Measurements from ENCODE around the gene P2RX4. TPM values are rescaled to one million over a fixed set of nuclear protein-coding genes. Genes with fewer than 3 reads are reported as not detected.

P2RX4 gene
- total RNA-seq, 4 donors from 2014 or later = 42.9 to 248 (median 154) TPM

DNA sequence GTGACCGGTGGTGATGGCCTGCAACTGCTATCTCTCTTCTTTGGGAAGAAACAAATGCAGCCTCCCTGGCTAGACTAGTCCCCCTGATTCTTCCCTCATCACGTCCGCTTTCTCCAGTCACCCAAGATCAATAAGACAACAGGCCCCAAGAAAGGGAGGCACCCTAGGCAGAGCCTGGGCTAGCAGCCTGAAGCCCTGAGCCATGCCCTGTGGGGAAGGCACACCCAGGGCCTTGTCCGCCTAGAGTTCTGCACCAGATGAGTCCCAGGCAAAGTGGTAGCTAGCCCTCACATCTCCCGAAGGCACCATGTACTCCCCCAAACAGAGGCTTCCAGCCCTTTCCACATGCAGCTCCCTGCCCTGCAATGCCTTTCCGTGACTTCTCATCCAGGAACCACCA is 51.5 kb downstream of the P2RX4 start:
- DNase-seq = no peak
- TF ChIP-seq, protein P1, sequence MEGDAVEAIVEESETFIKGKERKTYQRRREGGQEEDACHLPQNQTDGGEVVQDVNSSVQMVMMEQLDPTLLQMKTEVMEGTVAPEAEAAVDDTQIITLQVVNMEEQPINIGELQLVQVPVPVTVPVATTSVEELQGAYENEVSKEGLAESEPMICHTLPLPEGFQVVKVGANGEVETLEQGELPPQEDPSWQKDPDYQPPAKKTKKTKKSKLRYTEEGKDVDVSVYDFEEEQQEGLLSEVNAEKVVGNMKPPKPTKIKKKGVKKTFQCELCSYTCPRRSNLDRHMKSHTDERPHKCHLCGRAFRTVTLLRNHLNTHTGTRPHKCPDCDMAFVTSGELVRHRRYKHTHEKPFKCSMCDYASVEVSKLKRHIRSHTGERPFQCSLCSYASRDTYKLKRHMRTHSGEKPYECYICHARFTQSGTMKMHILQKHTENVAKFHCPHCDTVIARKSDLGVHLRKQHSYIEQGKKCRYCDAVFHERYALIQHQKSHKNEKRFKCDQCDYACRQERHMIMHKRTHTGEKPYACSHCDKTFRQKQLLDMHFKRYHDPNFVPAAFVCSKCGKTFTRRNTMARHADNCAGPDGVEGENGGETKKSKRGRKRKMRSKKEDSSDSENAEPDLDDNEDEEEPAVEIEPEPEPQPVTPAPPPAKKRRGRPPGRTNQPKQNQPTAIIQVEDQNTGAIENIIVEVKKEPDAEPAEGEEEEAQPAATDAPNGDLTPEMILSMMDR (IDR thresholded peaks at IDR 0.05) = no peak
- TF ChIP-seq POLR2A (IDR thresholded peaks at IDR 0.05) = no peak
- Histone ChIP-seq H3K9me3 (no peaks in the 10 kb centered on the region), H3K36me3 (peaks cover 0 to 72% (median 0%) of the 10 kb centered on the region in 3 donors), H3K27me3 (no peaks in the 10 kb centered on the region), H3K27ac (no peak overlapping the region), H3K4me1 (no peaks in the 10 kb centered on the region), H3K4me3 (no peak overlapping the region)

DNA sequence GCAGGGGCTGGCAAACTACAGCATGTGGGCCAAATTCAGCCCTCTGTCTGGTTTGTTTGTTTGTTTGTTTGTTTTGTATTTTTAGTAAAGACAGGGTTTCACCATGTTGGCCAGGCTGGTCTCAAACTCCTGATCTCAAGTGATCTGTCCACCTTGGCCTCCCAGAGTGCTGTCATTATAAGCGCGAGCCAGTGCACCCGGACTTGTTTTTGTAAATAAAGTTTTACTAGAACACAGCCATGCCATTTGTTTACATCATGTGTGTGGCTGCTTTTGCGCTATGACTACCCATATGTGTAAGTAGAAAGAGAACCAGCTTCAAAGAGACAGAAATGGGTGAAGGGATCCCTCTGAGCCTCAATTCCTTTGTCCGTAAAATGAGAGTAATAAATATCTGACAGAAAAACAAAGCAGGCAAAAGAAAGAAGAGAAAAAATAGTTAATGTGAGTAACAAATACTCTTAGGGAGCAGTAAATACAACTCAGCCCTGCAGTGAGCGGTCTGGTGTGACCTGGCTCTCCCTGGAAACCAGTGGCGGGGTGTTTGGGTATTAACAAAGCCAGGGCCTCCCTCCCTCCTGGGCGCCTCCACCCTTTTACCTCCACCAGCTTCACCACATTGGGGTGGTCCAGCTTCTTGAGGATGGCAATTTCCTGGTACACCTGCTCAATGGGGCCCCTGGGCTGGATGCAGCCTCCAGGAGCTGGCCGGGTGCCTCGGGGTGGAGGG is 53.4 kb downstream of the P2RX4 start:
- H3K27ac ChIP-seq = no peak overlapping the region
- no peak for TF ChIP-seq POLR2A (IDR thresholded peaks at IDR 0.05)
- TF ChIP-seq, protein P1 (IDR thresholded peaks at IDR 0.05) = no peak
- no peaks in the 10 kb centered on the region for H3K9me3 ChIP-seq
- H3K4me3 ChIP-seq = no peak overlapping the region
- H3K36me3 ChIP-seq = peaks cover 0 to 79% (median 0%) of the 10 kb centered on the region in 3 donors
- H3K27me3 ChIP-seq = no peaks in the 10 kb centered on the region
- no peaks in the 10 kb centered on the region for H3K4me1 ChIP-seq
- no peak for DNase-seq

DNA sequence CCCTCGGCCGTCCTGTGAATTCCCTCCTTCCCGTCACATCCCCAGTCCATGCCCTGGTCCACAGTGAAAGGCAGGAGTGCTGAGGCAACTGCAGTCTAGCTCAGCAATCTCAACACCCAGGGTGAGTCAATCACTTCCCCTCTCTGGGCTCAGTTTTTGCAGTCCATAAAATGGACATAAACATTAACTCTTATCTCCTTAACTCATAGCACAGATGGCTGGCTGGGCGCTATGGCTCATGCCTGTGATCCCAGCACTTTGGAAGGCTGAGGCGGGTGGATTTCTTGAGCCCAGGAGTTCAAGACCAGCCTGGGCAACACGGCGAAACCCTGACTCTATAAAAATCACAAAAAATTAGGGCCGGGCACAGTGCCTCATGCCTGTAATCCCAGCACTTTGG is 54.2 kb downstream of the P2RX4 start:
- no peak overlapping the region for H3K4me3 ChIP-seq
- TF ChIP-seq, protein P1 (IDR thresholded peaks at IDR 0.05) = no peak
- no peak for TF ChIP-seq POLR2A (IDR thresholded peaks at IDR 0.05)
- no peak for DNase-seq
- H3K9me3 ChIP-seq = no peaks in the 10 kb centered on the region
- no peaks in the 10 kb centered on the region for H3K4me1 ChIP-seq
- H3K27ac ChIP-seq = no peak overlapping the region
- H3K36me3 ChIP-seq = peaks cover 0 to 81% (median 0%) of the 10 kb centered on the region in 3 donors
- no peaks in the 10 kb centered on the region for H3K27me3 ChIP-seq

DNA sequence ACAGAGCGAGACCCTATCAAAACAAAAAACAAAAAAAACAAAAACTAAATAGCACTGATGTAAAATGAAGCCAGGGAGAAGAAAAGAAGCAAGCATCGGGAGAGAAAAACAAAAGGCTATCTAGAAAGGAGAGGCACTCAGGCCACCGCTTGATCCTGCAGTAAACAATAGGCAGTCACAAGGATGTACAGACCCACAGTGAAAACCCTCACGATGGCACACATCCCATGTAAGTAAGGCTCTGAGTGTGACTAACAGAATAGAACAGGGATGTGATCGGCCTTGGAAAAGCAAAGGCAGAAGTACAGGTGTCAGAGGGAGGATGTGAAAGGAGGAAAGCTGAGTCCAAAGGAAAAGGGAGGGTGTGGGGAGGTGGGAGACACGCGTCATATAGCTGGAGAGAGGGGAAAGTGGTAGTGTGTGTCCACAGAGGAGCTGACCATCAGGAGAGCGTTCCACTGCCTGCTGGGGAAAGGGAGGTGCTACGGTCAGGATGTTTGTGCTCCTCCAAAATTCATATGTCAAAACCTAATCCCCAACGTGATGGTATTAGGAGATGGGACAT is 55.1 kb downstream of the P2RX4 start:
- Histone ChIP-seq H3K9me3 (no peaks in the 10 kb centered on the region), H3K27ac (no peak overlapping the region), H3K4me3 (no peak overlapping the region), H3K27me3 (no peaks in the 10 kb centered on the region), H3K36me3 (peaks cover 0 to 83% (median 0%) of the 10 kb centered on the region in 3 donors), H3K4me1 (no peaks in the 10 kb centered on the region)
- no peak for DNase-seq
- TF ChIP-seq, protein P1 (IDR thresholded peaks at IDR 0.05) = no peak
- no peak for TF ChIP-seq POLR2A (IDR thresholded peaks at IDR 0.05)

DNA sequence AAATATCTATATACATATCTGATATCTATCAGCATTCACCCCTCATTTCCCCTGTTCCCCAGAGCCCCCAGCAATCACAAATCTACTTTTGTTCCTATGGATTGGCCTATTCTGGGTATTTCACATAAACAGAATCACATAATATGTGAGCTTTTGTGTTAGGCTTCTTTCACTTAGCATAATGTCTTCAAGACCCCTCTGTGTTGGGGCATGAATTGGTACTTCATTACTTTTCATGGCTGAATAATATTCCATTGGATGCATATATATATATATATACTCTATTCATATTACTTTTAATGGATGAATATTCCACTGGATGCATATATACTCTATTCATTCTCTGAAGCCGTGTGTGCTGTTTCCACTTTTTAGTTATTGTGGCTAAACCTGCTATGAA is 57.9 kb downstream of the P2RX4 start:
- H3K36me3 ChIP-seq = peaks cover 0 to 74% (median 0%) of the 10 kb centered on the region in 3 donors
- no peak overlapping the region for H3K4me3 ChIP-seq
- DNase-seq = no peak
- TF ChIP-seq, protein P1 (IDR thresholded peaks at IDR 0.05) = no peak
- no peak for TF ChIP-seq POLR2A (IDR thresholded peaks at IDR 0.05)
- no peaks in the 10 kb centered on the region for H3K27me3 ChIP-seq
- H3K4me1 ChIP-seq = no peaks in the 10 kb centered on the region
- H3K27ac ChIP-seq = no peak overlapping the region
- H3K9me3 ChIP-seq = no peaks in the 10 kb centered on the region
